NB4 (cell line): ENCODE data around the gene ODAD2.
A peak's percentile ranks its signal among the peaks of the same experiment; 100 is the strongest.

ENCODE experiments used
- DNase-seq: peaks from one replicate; pipeline ENCODE4 v3.0.0; 2010; ENCODE audit warnings: low read depth
- H3K4me3 ChIP-seq: one replicate; pipeline ENCODE4 v1.5.1; 2011; ENCODE audit warnings: mild to moderate bottlenecking, low read depth, low read length, moderate library complexity
- MYC ChIP-seq: IDR thresholded peaks from 2 replicates; pipeline ENCODE4 v1.6.1; 2011; ENCODE audit warnings: low read depth, low read length
- POLR2A ChIP-seq: IDR thresholded peaks from 2 replicates; pipeline ENCODE4 v1.6.1; 2011; ENCODE audit warnings: mild to moderate bottlenecking; ENCODE audit not compliant: insufficient read length; ENCODE audit errors: extremely low read depth
- TF ChIP-seq, protein P1 (sequence below): IDR thresholded peaks from 2 replicates; pipeline ENCODE4 v1.6.1; 2011; ENCODE audit warnings: low read depth, low read length
- TF ChIP-seq, protein P2 (sequence below): IDR thresholded peaks from one replicate; pipeline ENCODE4 v1.5.1; 2012; ENCODE audit warnings: low read depth, low read length

ODAD2 gene

DNA sequence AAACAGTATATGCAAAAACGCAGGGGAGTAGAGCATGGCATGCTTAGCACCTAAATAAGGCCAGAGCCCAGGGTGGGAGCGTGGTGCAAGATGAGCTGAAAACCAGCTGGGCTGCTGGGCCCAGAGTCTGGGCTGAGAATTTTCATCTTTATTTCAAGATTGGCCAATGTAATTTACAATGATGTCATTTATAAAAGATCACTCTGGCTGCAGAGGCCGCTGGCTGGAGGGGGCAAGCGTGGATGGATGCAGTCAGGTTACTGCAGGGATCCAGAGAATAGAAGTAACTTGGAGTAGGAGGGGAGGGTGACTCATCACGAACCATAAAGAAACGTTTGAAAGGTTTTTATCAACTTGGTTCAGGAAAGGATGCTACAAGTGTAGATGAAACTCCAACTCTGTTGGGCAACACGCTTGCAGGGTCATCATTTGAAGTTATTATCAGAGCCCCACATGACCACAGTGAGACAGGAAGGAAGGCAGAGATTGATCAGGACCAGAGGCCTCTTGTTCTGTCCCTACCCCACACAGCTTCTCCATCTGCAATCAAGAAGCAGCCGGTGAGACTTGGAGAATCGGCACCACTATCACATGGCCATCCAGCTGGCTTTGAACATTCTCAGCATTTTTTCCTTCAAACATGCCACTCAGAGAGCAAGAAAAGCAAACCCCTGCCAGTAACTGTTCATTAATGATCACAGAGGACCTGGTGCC is 49.2 kb downstream of the ODAD2 start:
- DNase-seq = peak; percentile 1

DNA sequence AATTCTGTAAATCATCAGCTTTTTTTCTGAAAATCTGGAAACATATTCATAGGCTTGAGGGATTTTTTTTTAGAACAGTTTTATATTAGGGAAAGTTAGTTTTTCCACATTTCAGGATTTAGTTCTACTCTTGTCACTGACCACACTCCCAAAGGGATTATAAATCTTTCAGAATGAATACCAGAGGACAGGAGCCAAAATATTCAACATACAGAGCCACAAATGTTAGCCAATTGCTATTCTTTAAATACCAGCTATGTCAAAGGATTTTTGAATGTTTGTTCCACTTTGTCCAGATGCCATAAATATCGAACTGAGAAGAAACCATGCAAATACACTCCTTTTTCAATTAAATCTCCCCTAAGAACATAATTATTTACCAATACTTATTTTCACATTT is 50.7 kb downstream of the ODAD2 start:
- no peak overlapping the region for H3K4me3 ChIP-seq
- no peak for DNase-seq
- TF ChIP-seq MYC = no peak

More for the DNA sequence above, 49.2 kb downstream of the ODAD2 start:
- TF ChIP-seq, protein P1, sequence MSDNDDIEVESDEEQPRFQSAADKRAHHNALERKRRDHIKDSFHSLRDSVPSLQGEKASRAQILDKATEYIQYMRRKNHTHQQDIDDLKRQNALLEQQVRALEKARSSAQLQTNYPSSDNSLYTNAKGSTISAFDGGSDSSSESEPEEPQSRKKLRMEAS = no peak
- TF ChIP-seq MYC (no peak), POLR2A (no peak)
- TF ChIP-seq, protein P2, sequence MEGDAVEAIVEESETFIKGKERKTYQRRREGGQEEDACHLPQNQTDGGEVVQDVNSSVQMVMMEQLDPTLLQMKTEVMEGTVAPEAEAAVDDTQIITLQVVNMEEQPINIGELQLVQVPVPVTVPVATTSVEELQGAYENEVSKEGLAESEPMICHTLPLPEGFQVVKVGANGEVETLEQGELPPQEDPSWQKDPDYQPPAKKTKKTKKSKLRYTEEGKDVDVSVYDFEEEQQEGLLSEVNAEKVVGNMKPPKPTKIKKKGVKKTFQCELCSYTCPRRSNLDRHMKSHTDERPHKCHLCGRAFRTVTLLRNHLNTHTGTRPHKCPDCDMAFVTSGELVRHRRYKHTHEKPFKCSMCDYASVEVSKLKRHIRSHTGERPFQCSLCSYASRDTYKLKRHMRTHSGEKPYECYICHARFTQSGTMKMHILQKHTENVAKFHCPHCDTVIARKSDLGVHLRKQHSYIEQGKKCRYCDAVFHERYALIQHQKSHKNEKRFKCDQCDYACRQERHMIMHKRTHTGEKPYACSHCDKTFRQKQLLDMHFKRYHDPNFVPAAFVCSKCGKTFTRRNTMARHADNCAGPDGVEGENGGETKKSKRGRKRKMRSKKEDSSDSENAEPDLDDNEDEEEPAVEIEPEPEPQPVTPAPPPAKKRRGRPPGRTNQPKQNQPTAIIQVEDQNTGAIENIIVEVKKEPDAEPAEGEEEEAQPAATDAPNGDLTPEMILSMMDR = no peak
- no peak overlapping the region for H3K4me3 ChIP-seq

DNA sequence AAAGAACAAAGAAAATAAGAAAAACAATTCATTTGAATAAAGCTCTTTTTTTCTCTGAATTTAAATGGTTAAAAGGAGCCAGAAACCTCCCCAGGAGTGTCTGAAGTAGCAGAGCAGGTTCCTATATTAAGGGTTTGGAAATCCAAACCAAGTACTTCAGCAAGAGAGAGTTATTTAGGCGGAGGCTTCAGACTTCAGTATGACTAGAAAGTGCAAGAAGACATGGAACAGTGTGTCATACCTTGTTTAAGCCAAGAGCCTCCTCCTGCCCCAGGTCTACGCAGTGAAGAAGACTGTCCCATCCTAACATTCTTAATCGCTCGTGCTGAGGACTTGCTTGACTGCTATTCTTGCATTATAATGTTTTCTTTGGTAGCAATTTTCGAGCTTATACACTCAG is 51.3 kb downstream of the ODAD2 start:
- no peak for DNase-seq
- H3K4me3 ChIP-seq = no peak overlapping the region
- TF ChIP-seq POLR2A (no peak), MYC (no peak)
- TF ChIP-seq, protein P2 = no peak
- TF ChIP-seq, protein P1 = no peak

DNA sequence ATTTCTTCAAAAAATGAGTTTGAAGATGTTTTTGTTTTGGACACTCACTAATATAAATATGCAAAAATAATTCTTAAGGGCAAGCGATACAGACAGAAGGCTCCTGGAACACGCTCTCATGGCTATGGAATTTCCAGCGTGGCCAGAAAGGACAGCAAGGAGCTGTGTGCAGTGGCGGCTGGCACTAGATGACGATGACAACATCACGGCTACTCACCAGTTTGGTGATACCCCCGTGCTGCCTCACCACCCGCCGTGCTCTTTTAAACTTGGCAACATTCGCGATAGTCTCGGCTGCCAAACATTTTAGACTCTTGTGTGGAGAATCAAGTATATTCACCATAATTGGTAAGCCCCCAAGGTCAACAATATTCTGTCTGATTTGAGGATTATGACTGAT is 54.9 kb downstream of the ODAD2 start:
- no peak for DNase-seq
- TF ChIP-seq POLR2A = no peak
- TF ChIP-seq, protein P1 = no peak
- no peak overlapping the region for H3K4me3 ChIP-seq

DNA sequence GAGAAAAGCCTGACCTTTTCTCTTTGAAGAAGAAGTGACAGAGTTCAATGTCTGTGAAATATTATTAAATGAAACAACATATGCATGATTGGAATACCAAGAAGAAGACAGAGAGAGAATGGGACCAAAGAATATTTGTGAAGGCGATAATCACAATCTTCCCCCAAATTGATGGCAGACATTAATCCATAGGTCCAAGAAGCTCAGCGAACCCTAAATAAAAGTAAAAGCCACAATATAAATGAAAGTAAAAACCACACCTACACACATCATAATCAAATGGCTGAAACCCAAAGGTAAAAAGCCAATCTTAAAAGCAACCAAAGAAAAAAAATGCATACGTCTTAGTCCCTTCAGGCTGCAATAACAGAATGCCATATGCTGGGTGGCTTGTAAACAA is 84.0 kb downstream of the ODAD2 start:
- DNase-seq = no peak
- no peak overlapping the region for H3K4me3 ChIP-seq
- TF ChIP-seq, protein P1 = no peak
- TF ChIP-seq MYC (no peak), POLR2A (no peak)
- TF ChIP-seq, protein P2 = no peak

DNA sequence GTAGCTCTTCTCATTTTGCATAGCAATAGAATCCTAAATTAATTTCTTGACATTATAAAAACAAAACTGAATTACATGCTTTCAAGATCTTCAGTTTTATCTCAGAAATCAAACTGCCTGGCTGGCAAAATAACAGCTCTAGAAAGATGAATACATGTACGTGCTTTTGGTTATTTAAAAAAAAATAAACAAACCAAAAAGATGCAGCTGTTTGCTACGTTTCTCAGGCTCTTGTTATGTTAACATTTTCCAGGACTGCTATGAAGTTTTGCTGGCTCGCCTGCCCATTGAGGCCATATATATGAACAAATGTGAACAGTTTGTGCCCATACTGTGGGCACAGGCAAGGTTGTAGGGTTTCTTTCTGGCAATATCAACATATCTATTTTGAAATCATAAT is 86.6 kb downstream of the ODAD2 start:
- no peak for DNase-seq
- no peak overlapping the region for H3K4me3 ChIP-seq
- TF ChIP-seq, protein P2 = no peak
- TF ChIP-seq POLR2A = no peak

DNA sequence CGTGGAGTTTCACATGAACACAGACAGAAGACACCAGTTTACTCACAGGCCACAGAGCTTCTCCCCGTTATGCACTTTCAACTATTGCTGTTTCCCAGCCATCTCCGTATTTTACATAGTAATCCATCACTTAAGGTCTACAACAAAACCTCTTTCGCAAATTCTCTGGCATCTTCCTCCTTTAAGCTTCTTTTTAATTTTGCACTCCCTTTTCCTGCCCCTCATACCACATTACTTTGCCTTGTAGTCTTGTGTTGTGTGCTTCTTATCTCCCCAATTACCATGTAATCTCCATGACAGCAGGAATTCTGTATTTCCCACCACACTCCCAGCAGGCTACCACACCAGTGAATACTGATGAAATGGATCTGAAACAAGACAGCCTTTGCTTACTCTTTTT is 87.3 kb downstream of the ODAD2 start:
- no peak for DNase-seq
- no peak overlapping the region for H3K4me3 ChIP-seq
- TF ChIP-seq, protein P2 = no peak
- TF ChIP-seq POLR2A = no peak
- TF ChIP-seq MYC = no peak
- TF ChIP-seq, protein P1 = no peak
